VCaP (cell line): ENCODE measurements around the gene ARHGAP22.

Experiments
- H3K27ac ChIP-seq: fragments of 450-650 bp; 2 replicates; pipeline ENCODE4 v1.5.1; 2017
- TF ChIP-seq, protein P1 (sequence below): fragments of 450-650 bp; conservative IDR thresholded peaks from 2 replicates; pipeline ENCODE4 v1.5.1; 2017; ENCODE audit warnings: mild to moderate bottlenecking, moderate library complexity

Gene ARHGAP22

DNA sequence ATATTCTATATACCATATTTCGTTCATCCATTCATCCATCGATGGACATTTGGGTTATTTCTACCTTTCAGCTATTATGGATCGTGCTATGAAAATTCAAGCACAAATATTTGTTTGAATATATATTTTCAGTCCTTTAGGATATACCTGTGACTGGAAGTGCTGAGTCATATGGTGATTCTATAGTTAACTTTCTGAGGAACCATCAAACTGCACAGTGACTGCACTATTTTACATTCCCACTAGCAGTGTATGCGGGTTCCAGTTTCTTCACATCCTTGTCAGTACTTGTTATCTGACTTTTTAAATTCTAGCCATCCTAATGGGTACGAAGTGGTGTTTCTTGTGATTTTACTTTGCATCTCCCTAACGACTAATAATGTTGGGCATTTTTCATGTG, 194.4 kb downstream of the ARHGAP22 start:
- no peak overlapping the region for H3K27ac ChIP-seq
- TF ChIP-seq, protein P1, sequence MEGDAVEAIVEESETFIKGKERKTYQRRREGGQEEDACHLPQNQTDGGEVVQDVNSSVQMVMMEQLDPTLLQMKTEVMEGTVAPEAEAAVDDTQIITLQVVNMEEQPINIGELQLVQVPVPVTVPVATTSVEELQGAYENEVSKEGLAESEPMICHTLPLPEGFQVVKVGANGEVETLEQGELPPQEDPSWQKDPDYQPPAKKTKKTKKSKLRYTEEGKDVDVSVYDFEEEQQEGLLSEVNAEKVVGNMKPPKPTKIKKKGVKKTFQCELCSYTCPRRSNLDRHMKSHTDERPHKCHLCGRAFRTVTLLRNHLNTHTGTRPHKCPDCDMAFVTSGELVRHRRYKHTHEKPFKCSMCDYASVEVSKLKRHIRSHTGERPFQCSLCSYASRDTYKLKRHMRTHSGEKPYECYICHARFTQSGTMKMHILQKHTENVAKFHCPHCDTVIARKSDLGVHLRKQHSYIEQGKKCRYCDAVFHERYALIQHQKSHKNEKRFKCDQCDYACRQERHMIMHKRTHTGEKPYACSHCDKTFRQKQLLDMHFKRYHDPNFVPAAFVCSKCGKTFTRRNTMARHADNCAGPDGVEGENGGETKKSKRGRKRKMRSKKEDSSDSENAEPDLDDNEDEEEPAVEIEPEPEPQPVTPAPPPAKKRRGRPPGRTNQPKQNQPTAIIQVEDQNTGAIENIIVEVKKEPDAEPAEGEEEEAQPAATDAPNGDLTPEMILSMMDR: no peak

DNA sequence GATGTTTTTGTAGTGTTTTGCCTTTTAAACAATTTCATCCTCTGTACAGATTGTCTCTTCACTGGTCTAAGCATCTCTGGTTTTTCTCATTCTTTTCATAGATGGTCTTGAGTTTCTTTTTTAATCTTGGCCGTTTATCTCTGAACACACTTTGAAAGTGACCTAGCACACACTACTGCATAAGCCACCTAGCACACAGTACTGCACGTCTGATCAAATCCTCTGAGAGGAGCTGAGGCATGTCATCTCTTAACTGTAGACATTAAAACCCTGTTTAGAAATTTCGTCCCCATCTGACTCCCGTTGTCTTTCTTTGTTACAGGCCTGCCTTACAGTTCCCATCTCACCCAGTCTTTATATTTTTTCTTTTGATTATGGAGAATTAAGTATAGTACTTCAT, 198.2 kb downstream of the ARHGAP22 start:
- no peak overlapping the region for H3K27ac ChIP-seq
- TF ChIP-seq, protein P1: no peak

DNA sequence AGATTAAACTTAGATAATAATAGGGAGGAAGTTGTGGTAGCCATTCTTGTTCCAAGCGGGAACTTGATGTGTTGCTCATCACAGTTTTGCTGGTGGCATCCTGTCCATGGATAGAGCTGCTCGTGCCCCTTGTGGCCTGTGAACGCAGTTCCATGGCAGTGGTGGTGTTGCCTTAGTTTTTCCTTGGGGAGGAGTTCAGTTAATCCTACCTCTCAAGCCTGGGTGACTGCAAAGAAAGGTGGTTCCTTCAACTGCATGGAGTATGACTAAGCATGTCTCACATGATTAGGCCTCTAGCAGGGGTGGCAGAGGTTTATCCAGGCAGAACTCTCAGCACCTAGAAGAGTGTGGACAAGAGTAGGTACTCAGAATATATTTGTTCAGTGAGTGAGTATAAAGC, 198.7 kb downstream of the ARHGAP22 start:
- no peak overlapping the region for H3K27ac ChIP-seq
- TF ChIP-seq, protein P1: no peak

DNA sequence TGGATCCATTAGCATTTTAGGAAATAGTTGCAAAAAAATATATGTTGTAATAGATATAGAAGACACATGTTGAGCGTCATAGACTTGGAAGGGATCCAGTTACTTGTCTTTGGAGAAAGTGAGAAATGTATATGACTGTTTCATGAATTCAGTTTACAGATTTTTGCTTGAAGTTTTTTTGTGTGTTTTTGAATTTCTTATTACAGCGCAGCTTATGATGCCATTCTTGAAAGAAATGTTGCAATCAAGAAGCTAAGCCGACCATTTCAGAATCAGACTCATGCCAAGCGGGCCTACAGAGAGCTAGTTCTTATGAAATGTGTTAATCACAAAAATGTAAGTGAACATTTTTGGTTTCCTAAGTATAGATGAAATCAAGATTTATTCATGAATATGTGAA, 200.2 kb downstream of the ARHGAP22 start:
- TF ChIP-seq, protein P1: no peak
- no peak overlapping the region for H3K27ac ChIP-seq

DNA sequence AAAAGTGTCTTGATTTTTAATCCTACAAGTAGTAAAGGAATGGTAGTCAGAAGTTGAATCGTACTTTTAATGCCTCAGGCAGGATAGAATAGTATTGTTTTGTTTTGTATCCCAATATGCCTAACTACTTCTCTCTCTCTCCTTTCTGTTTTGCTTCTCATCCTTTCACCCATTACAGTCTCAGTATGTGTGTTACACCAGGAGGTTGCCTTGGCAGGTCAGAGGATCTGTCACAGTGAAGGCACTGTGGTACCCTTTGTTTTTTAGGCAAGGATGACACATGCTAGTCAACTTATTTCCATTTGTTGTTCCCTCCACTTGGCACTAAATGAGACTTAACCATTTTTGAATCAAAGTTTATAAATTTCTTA, 204.0 kb downstream of the ARHGAP22 start:
- no peak overlapping the region for H3K27ac ChIP-seq
- TF ChIP-seq, protein P1: no peak

DNA sequence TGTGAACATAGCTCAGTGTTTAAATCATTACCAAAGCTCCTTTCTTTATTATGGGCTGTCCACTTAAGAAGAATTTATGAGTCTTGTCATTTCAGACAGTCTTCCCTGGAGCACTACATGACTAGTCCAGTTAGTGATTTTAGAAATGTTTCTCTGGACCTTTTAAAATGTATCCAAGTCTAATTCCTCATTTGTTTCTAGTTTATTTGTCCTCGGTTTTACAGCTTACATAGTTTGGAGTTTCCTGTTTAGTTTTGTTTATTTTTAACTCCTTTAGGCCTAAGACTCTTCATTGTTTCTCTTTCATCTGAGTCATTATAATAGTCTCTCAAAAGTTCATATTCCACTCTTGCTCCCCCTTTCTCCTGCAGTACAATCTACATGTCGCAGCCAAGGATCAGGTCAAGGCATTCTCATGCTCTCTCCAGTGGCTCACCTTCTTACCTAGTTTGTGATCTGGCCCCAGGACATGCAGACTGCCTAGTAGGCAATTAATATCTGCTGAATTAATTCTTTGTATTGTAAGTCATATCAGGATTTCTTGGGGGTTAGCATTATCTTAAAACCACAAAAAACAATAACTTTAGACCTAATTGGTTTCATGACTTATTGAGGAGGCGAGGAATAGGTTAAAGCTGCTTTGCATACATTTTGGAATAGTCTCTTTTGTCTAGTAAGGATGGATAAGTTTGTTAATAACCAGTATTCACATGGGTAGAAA, 204.6 kb downstream of the ARHGAP22 start:
- TF ChIP-seq, protein P1: no peak
- H3K27ac ChIP-seq: no peak overlapping the region

DNA sequence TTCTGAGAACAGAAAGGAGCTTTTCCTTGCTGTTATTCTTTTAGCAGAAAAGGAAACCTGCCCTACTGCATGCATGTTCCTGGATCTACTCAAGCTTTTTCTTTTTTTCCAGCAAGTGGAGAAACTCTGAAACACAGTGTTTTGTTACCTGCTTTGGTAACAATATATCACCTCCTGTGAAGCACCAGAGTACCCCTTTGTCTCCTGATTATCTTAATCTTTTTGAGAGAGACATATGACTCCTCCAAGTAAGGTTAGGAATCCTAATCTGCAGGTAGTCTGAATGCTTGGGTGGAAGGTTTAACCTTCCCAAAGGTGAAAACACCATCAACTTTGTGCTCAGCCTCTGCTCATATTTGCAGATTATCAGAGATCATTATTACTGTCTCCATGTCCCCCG, 205.3 kb downstream of the ARHGAP22 start:
- TF ChIP-seq, protein P1: no peak
- no peak overlapping the region for H3K27ac ChIP-seq
